Large intestine (tissue), 3 donors: ENCODE data around the gene TMEM183A. TPM values are rescaled to one million over a fixed set of nuclear protein-coding genes. Genes with fewer than 3 reads are reported as not detected.

Experiments used
- DNase-seq, 2 donors: peaks; one replicate each; pipeline versions ENCODE4 v3.0.0 to v3.0.0-alpha.2; 2013
- H3K27ac ChIP-seq: one replicate; pipeline ENCODE4 v1.5.1; 2013; ENCODE audit warnings: low read length
- H3K27me3 ChIP-seq: 2 replicates; pipeline ENCODE4 v1.6.1; 2013; ENCODE audit warnings: low read length; ENCODE audit not compliant: control insufficient read depth, insufficient read depth
- H3K36me3 ChIP-seq: 2 replicates; pipeline ENCODE4 v1.6.1; 2013; ENCODE audit warnings: low read length; ENCODE audit not compliant: control insufficient read depth, insufficient read depth
- H3K4me1 ChIP-seq: one replicate; pipeline ENCODE4 v1.6.1; 2013; ENCODE audit warnings: low read length; ENCODE audit not compliant: control insufficient read depth, insufficient read depth
- H3K4me3 ChIP-seq: one replicate; pipeline ENCODE4 v1.5.1; 2013; ENCODE audit warnings: low read length
- H3K9me3 ChIP-seq: one replicate; pipeline ENCODE4 v1.6.1; 2013; ENCODE audit warnings: mild to moderate bottlenecking, low read depth, low read length, moderate library complexity; ENCODE audit not compliant: control insufficient read depth
- whole genome bisulfite sequencing: methylation state at CpG from one replicate; pipeline ENCODE4 v1.1.5; 2013; ENCODE audit warnings: low lambda C conversion rate; ENCODE audit not compliant: insufficient coverage; 5-methylcytosine and 5-hydroxymethylcytosine counted together
- polyA plus RNA-seq: library from polyadenylated mRNA; unstranded; fragments of 120-200 nt; gene quantifications from one replicate; pipeline ENCODE4 v1.2.1, GENCODE V29; 2013

The TMEM183A gene
- polyA plus RNA-seq, 1 donor: 58.8 TPM

- DNase-seq: no peak
- H3K4me1 ChIP-seq: peaks cover 9% of the 10 kb centered on the region
- peaks cover 9% of the 10 kb centered on the region for H3K36me3 ChIP-seq
- no peak overlapping the region for H3K27ac ChIP-seq
- no CpG with 5 or more reads among the region's 13 CpGs for WGBS
- peaks cover 27% of the 10 kb centered on the region for H3K27me3 ChIP-seq
- H3K9me3 ChIP-seq: no peaks in the 10 kb centered on the region
- H3K4me3 ChIP-seq: no peak overlapping the region
Observed at GRCh38 chr1:203028784-203029553, 21.8 kb downstream of the TMEM183A start.

- H3K4me3 ChIP-seq: no peak overlapping the region
- peaks cover 26% of the 10 kb centered on the region for H3K27me3 ChIP-seq
- H3K9me3 ChIP-seq: no peaks in the 10 kb centered on the region
- DNase-seq: no peak
- peaks cover 5% of the 10 kb centered on the region for H3K4me1 ChIP-seq
- H3K27ac ChIP-seq: no peak overlapping the region
- no CpG with 5 or more reads among the region's 6 CpGs for WGBS
- H3K36me3 ChIP-seq: no peaks in the 10 kb centered on the region
Observed at GRCh38 chr1:203031467-203031866, 24.3 kb downstream of the TMEM183A start.

- Histone ChIP-seq H3K4me1 (no peaks in the 10 kb centered on the region), H3K36me3 (no peaks in the 10 kb centered on the region), H3K4me3 (no peak overlapping the region), H3K9me3 (no peaks in the 10 kb centered on the region), H3K27me3 (peaks cover 8% of the 10 kb centered on the region), H3K27ac (no peak overlapping the region)
- DNase-seq: no peak
- no CpG with 5 or more reads among the region's 2 CpGs for WGBS
Observed at GRCh38 chr1:203033287-203033686, 26.1 kb downstream of the TMEM183A start.

- Histone ChIP-seq H3K27me3 (peaks cover 3% of the 10 kb centered on the region), H3K4me1 (no peaks in the 10 kb centered on the region), H3K27ac (no peak overlapping the region), H3K4me3 (no peak overlapping the region), H3K9me3 (no peaks in the 10 kb centered on the region), H3K36me3 (no peaks in the 10 kb centered on the region)
- 100% methylated on average over 1 of the region's 2 CpGs for WGBS
- no peak for DNase-seq
Observed at GRCh38 chr1:203033917-203034316, 26.7 kb downstream of the TMEM183A start.

GRCh38 chr1:203034422-203035110 lies 27.4 kb downstream of the TMEM183A start:
- WGBS: 100% methylated on average over 1 of the region's 10 CpGs
- H3K9me3 ChIP-seq: no peaks in the 10 kb centered on the region
- H3K4me1 ChIP-seq: no peaks in the 10 kb centered on the region
- no peaks in the 10 kb centered on the region for H3K27me3 ChIP-seq
- no peaks in the 10 kb centered on the region for H3K36me3 ChIP-seq
- no peak overlapping the region for H3K4me3 ChIP-seq
- DNase-seq: no peak
- no peak overlapping the region for H3K27ac ChIP-seq

- H3K27me3 ChIP-seq: no peaks in the 10 kb centered on the region
- H3K9me3 ChIP-seq: no peaks in the 10 kb centered on the region
- DNase-seq: no peak
- no peak overlapping the region for H3K4me3 ChIP-seq
- no peaks in the 10 kb centered on the region for H3K4me1 ChIP-seq
- no peaks in the 10 kb centered on the region for H3K36me3 ChIP-seq
- 100% methylated on average over 1 of the region's 15 CpGs for WGBS
- no peak overlapping the region for H3K27ac ChIP-seq
Observed at GRCh38 chr1:203035111-203036000, 28.2 kb downstream of the TMEM183A start.

GRCh38 chr1:203036135-203036534 lies 29.0 kb downstream of the TMEM183A start:
- H3K36me3 ChIP-seq: no peaks in the 10 kb centered on the region
- H3K27me3 ChIP-seq: peaks cover 2% of the 10 kb centered on the region
- WGBS: no CpG with 5 or more reads among the region's 4 CpGs
- H3K4me3 ChIP-seq: no peak overlapping the region
- no peak overlapping the region for H3K27ac ChIP-seq
- no peak for DNase-seq
- H3K4me1 ChIP-seq: no peaks in the 10 kb centered on the region
- H3K9me3 ChIP-seq: no peaks in the 10 kb centered on the region

GRCh38 chr1:203036537-203036936 lies 29.4 kb downstream of the TMEM183A start:
- DNase-seq: no peak
- Histone ChIP-seq H3K9me3 (no peaks in the 10 kb centered on the region), H3K27ac (no peak overlapping the region), H3K27me3 (peaks cover 2% of the 10 kb centered on the region), H3K4me1 (no peaks in the 10 kb centered on the region), H3K4me3 (no peak overlapping the region), H3K36me3 (no peaks in the 10 kb centered on the region)
- no CpG with 5 or more reads among the region's 2 CpGs for WGBS

GRCh38 chr1:203037509-203038190 lies 30.5 kb downstream of the TMEM183A start:
- no CpG with 5 or more reads among the region's 10 CpGs for WGBS
- H3K4me3 ChIP-seq: no peak overlapping the region
- no peak overlapping the region for H3K27ac ChIP-seq
- H3K27me3 ChIP-seq: peaks cover 2% of the 10 kb centered on the region
- H3K4me1 ChIP-seq: no peaks in the 10 kb centered on the region
- H3K9me3 ChIP-seq: no peaks in the 10 kb centered on the region
- no peaks in the 10 kb centered on the region for H3K36me3 ChIP-seq
- DNase-seq: no peak
